OCI-LY3 (cell line): ENCODE data around the gene POU6F2.

Experiments used
- CTCF ChIP-seq: fragments of 200-600, 300-600 bp; sonication (generic); IDR thresholded peaks from 2 replicates; pipeline ENCODE4 v1.5.1; 2014; ENCODE audit warnings: antibody characterized with exemption, low read length, low read depth
- EZH2phosphoT487 ChIP-seq: fragments of 200-600 bp; shearing (Covaris generic); IDR thresholded peaks from 2 replicates; pipeline ENCODE4 v1.6.1; 2018; ENCODE audit warnings: antibody characterized with exemption, mixed run types, low read depth

- TF ChIP-seq EZH2phosphoT487 = no peak
- TF ChIP-seq CTCF = no peak
Observed at GRCh38 chr7:39421251-39421650, 443.5 kb downstream of the POU6F2 start.
